Measurements from ENCODE around the gene HDAC4.

The HDAC4 gene

GRCh38 chr2:239394346-239394945 lies 6.4 kb downstream of the HDAC4 start:
- H3K9ac ChIP-seq (ENCODE audit: low read depth, low read length) = no peak overlapping the region
- no peak overlapping the region for H3K4me3 ChIP-seq (ENCODE audit: low read length)
- peaks cover 14% of the 10 kb centered on the region for H3K4me1 ChIP-seq (ENCODE audit: control insufficient read depth, insufficient read depth, low read length)
- no peaks in the 10 kb centered on the region for H3K9me3 ChIP-seq (replicated peaks; ENCODE audit: low read length)
- no peak overlapping the region for H3K4me2 ChIP-seq (ENCODE audit: low read length)
- H3K27me3 ChIP-seq (ENCODE audit: control insufficient read depth, insufficient read depth, low read length) = no peaks in the 10 kb centered on the region
- no peaks in the 10 kb centered on the region for H3K36me3 ChIP-seq (ENCODE audit: insufficient read depth, low read length)

GRCh38 chr2:239393941-239394340 lies 6.9 kb downstream of the HDAC4 start:
- Histone ChIP-seq H3K9ac (ENCODE audit: low read depth, low read length) (no peak overlapping the region), H3K4me2 (ENCODE audit: low read length) (no peak overlapping the region), H3K4me3 (ENCODE audit: low read length) (no peak overlapping the region), H3K4me1 (ENCODE audit: control insufficient read depth, insufficient read depth, low read length) (peaks cover 9% of the 10 kb centered on the region), H3K27me3 (ENCODE audit: control insufficient read depth, insufficient read depth, low read length) (no peaks in the 10 kb centered on the region), H3K36me3 (ENCODE audit: insufficient read depth, low read length) (no peaks in the 10 kb centered on the region), H3K9me3 (replicated peaks; ENCODE audit: low read length) (no peaks in the 10 kb centered on the region)

GRCh38 chr2:239393388-239393940 lies 7.4 kb downstream of the HDAC4 start:
- no peaks in the 10 kb centered on the region for H3K27me3 ChIP-seq (ENCODE audit: control insufficient read depth, insufficient read depth, low read length)
- no peak overlapping the region for H3K9ac ChIP-seq (ENCODE audit: low read depth, low read length)
- H3K36me3 ChIP-seq (ENCODE audit: insufficient read depth, low read length) = no peaks in the 10 kb centered on the region
- H3K4me3 ChIP-seq (ENCODE audit: low read length) = no peak overlapping the region
- peaks cover 4% of the 10 kb centered on the region for H3K4me1 ChIP-seq (ENCODE audit: control insufficient read depth, insufficient read depth, low read length)
- no peaks in the 10 kb centered on the region for H3K9me3 ChIP-seq (replicated peaks; ENCODE audit: low read length)
- no peak overlapping the region for H3K4me2 ChIP-seq (ENCODE audit: low read length)

- H3K9me3 ChIP-seq (replicated peaks; ENCODE audit: low read length) = no peaks in the 10 kb centered on the region
- H3K4me2 ChIP-seq (ENCODE audit: low read length) = no peak overlapping the region
- peaks cover 4% of the 10 kb centered on the region for H3K4me1 ChIP-seq (ENCODE audit: control insufficient read depth, insufficient read depth, low read length)
- H3K27me3 ChIP-seq (ENCODE audit: control insufficient read depth, insufficient read depth, low read length) = no peaks in the 10 kb centered on the region
- H3K9ac ChIP-seq (ENCODE audit: low read depth, low read length) = no peak overlapping the region
- no peak overlapping the region for H3K4me3 ChIP-seq (ENCODE audit: low read length)
- H3K36me3 ChIP-seq (ENCODE audit: insufficient read depth, low read length) = no peaks in the 10 kb centered on the region
Measured at GRCh38 chr2:239392688-239393387, 8.0 kb downstream of the HDAC4 start.

- no peak overlapping the region for H3K4me3 ChIP-seq (ENCODE audit: low read length)
- H3K9me3 ChIP-seq (replicated peaks; ENCODE audit: low read length) = no peaks in the 10 kb centered on the region
- peaks cover 4% of the 10 kb centered on the region for H3K4me1 ChIP-seq (ENCODE audit: control insufficient read depth, insufficient read depth, low read length)
- H3K27me3 ChIP-seq (ENCODE audit: control insufficient read depth, insufficient read depth, low read length) = no peaks in the 10 kb centered on the region
- no peaks in the 10 kb centered on the region for H3K36me3 ChIP-seq (ENCODE audit: insufficient read depth, low read length)
- no peak overlapping the region for H3K4me2 ChIP-seq (ENCODE audit: low read length)
- H3K9ac ChIP-seq (ENCODE audit: low read depth, low read length) = no peak overlapping the region
Measured at GRCh38 chr2:239392072-239392357, 8.8 kb downstream of the HDAC4 start.

GRCh38 chr2:239391286-239392071 lies 9.3 kb downstream of the HDAC4 start:
- no peaks in the 10 kb centered on the region for H3K27me3 ChIP-seq (ENCODE audit: control insufficient read depth, insufficient read depth, low read length)
- no peak overlapping the region for H3K4me3 ChIP-seq (ENCODE audit: low read length)
- no peaks in the 10 kb centered on the region for H3K9me3 ChIP-seq (replicated peaks; ENCODE audit: low read length)
- no peak overlapping the region for H3K4me2 ChIP-seq (ENCODE audit: low read length)
- H3K4me1 ChIP-seq (ENCODE audit: control insufficient read depth, insufficient read depth, low read length) = peaks cover 4% of the 10 kb centered on the region
- no peaks in the 10 kb centered on the region for H3K36me3 ChIP-seq (ENCODE audit: insufficient read depth, low read length)
- H3K9ac ChIP-seq (ENCODE audit: low read depth, low read length) = no peak overlapping the region

- H3K4me3 ChIP-seq (ENCODE audit: low read length) = no peak overlapping the region
- H3K4me1 ChIP-seq (ENCODE audit: control insufficient read depth, insufficient read depth, low read length) = peaks cover 4% of the 10 kb centered on the region
Measured at GRCh38 chr2:239390546-239391285, 10.1 kb downstream of the HDAC4 start.

GRCh38 chr2:239389414-239390329 lies 11.1 kb downstream of the HDAC4 start:
- peaks cover 4% of the 10 kb centered on the region for H3K4me1 ChIP-seq (ENCODE audit: control insufficient read depth, insufficient read depth, low read length)
- H3K27me3 ChIP-seq (ENCODE audit: control insufficient read depth, insufficient read depth, low read length) = no peaks in the 10 kb centered on the region
- no peak overlapping the region for H3K9ac ChIP-seq (ENCODE audit: low read depth, low read length)
- H3K4me2 ChIP-seq (ENCODE audit: low read length) = no peak overlapping the region
- H3K36me3 ChIP-seq (ENCODE audit: insufficient read depth, low read length) = no peaks in the 10 kb centered on the region
- no peaks in the 10 kb centered on the region for H3K9me3 ChIP-seq (replicated peaks; ENCODE audit: low read length)
- H3K4me3 ChIP-seq (ENCODE audit: low read length) = no peak overlapping the region

More at GRCh38 chr2:239390546-239391285, 10.1 kb downstream of the HDAC4 start:
- H3K36me3 ChIP-seq (ENCODE audit: insufficient read depth, low read length) = no peaks in the 10 kb centered on the region
- H3K27me3 ChIP-seq (ENCODE audit: control insufficient read depth, insufficient read depth, low read length) = no peaks in the 10 kb centered on the region
- H3K9me3 ChIP-seq (replicated peaks; ENCODE audit: low read length) = no peaks in the 10 kb centered on the region
- no peak overlapping the region for H3K9ac ChIP-seq (ENCODE audit: low read depth, low read length)
- no peak overlapping the region for H3K4me2 ChIP-seq (ENCODE audit: low read length)

- Histone ChIP-seq H3K9ac (ENCODE audit: low read depth, low read length) (no peak overlapping the region), H3K36me3 (ENCODE audit: insufficient read depth, low read length) (no peaks in the 10 kb centered on the region), H3K4me1 (ENCODE audit: control insufficient read depth, insufficient read depth, low read length) (peaks cover 4% of the 10 kb centered on the region)
Measured at GRCh38 chr2:239388236-239389151, 12.3 kb downstream of the HDAC4 start.

GRCh38 chr2:239387811-239388210 lies 13.0 kb downstream of the HDAC4 start:
- Histone ChIP-seq H3K9ac (ENCODE audit: low read depth, low read length) (no peak overlapping the region), H3K36me3 (ENCODE audit: insufficient read depth, low read length) (no peaks in the 10 kb centered on the region), H3K4me2 (ENCODE audit: low read length) (no peak overlapping the region), H3K9me3 (replicated peaks; ENCODE audit: low read length) (no peaks in the 10 kb centered on the region), H3K4me1 (ENCODE audit: control insufficient read depth, insufficient read depth, low read length) (no peaks in the 10 kb centered on the region), H3K4me3 (ENCODE audit: low read length) (no peak overlapping the region), H3K27me3 (ENCODE audit: control insufficient read depth, insufficient read depth, low read length) (no peaks in the 10 kb centered on the region)

More at GRCh38 chr2:239388236-239389151, 12.3 kb downstream of the HDAC4 start:
- Histone ChIP-seq H3K4me2 (ENCODE audit: low read length) (no peak overlapping the region), H3K27me3 (ENCODE audit: control insufficient read depth, insufficient read depth, low read length) (no peaks in the 10 kb centered on the region), H3K4me3 (ENCODE audit: low read length) (no peak overlapping the region), H3K9me3 (replicated peaks; ENCODE audit: low read length) (no peaks in the 10 kb centered on the region)

Data from skeletal muscle satellite cell (primary cell).